GM23338 (cell line): ENCODE measurements around the gene FAM167B. TPM values are rescaled to one million over a fixed set of nuclear protein-coding genes. Genes with fewer than 3 reads are reported as not detected.

Source experiments
- ATAC-seq: fragments of 200-7000 bp; cut with Tn5 transposase; 3 replicates; pipeline ENCODE4 v1.9.1; 2020
- DNase-seq: peaks from one replicate; pipeline ENCODE4 v3.0.0-alpha.2; 2015; ENCODE audit warnings: low spot score
- H2AFZ ChIP-seq: fragments of 200-600 bp; sonication (generic); 2 replicates; pipeline ENCODE4 v1.8.0; 2016; ENCODE audit warnings: antibody characterized with exemption, mild to moderate bottlenecking, moderate library complexity
- H3F3A ChIP-seq: fragments of 200-600 bp; sonication (generic); replicated peaks from 2 replicates; pipeline ENCODE4 v1.8.0; 2017; ENCODE audit warnings: antibody characterized with exemption, mixed run types, low read depth
- H3K27ac ChIP-seq: fragments of 200-600 bp; sonication (generic); 2 replicates; pipeline ENCODE4 v1.6.1; 2016; ENCODE audit warnings: low read depth
- H3K27me3 ChIP-seq: fragments of 200-600 bp; sonication (generic); 2 replicates; pipeline ENCODE4 v1.8.0; 2016; ENCODE audit warnings: mild to moderate bottlenecking, mixed run types, moderate library complexity; ENCODE audit not compliant: insufficient read depth
- H3K36me3 ChIP-seq: fragments of 200-600 bp; sonication (generic); 2 replicates; pipeline ENCODE4 v1.8.0; 2016; ENCODE audit warnings: mild to moderate bottlenecking; ENCODE audit not compliant: insufficient read depth
- H3K4me1 ChIP-seq: fragments of 200-600 bp; sonication (generic); 2 replicates; pipeline ENCODE4 v1.8.0; 2016; ENCODE audit warnings: mild to moderate bottlenecking, moderate library complexity; ENCODE audit not compliant: insufficient read depth
- H3K4me2 ChIP-seq: fragments of 200-600 bp; sonication (generic); 2 replicates; pipeline ENCODE4 v1.7.1; 2017; ENCODE audit warnings: mixed run types
- H3K4me3 ChIP-seq: fragments of 200-600 bp; sonication (generic); 2 replicates; pipeline ENCODE4 v1.6.1; 2016; ENCODE audit warnings: mixed run types
- H3K79me2 ChIP-seq: fragments of 200-600 bp; sonication (generic); replicated peaks from 2 replicates; pipeline ENCODE4 v1.8.0; 2017; ENCODE audit warnings: mild to moderate bottlenecking; ENCODE audit not compliant: insufficient read depth
- H3K9me2 ChIP-seq: fragments of 200-600 bp; sonication (generic); 2 replicates; pipeline ENCODE4 v1.8.0; 2017; ENCODE audit not compliant: insufficient read depth
- H4K20me1 ChIP-seq: fragments of 200-600 bp; sonication (generic); replicated peaks from 2 replicates; pipeline ENCODE4 v1.8.0; 2017; ENCODE audit warnings: mild to moderate bottlenecking; ENCODE audit not compliant: insufficient read depth
- H3K27ac Mint-ChIP-seq: 2 replicates; pipeline ENCODE4 v1.8.0; 2020; ENCODE audit warnings: inconsistent platforms, mild to moderate bottlenecking, moderate library complexity, mixed read lengths
- H3K27me3 Mint-ChIP-seq: 3 replicates; pipeline ENCODE4 v1.8.0; 2022; ENCODE audit warnings: low read depth, mild to moderate bottlenecking, moderate library complexity, mixed read lengths, inconsistent platforms; ENCODE audit not compliant: insufficient read depth, poor library complexity
- H3K36me3 Mint-ChIP-seq: 3 replicates; pipeline ENCODE4 v1.8.0; 2021; ENCODE audit warnings: low read depth, mild to moderate bottlenecking, inconsistent platforms, moderate library complexity, mixed read lengths
- H3K4me1 Mint-ChIP-seq: 3 replicates; pipeline ENCODE4 v1.8.0; 2020; ENCODE audit warnings: mild to moderate bottlenecking, inconsistent platforms, mixed read lengths
- H3K4me3 Mint-ChIP-seq: 3 replicates; pipeline ENCODE4 v1.8.0; 2021; ENCODE audit warnings: moderate library complexity, mild to moderate bottlenecking, inconsistent platforms, mixed read lengths
- H3K9me3 Mint-ChIP-seq: 3 replicates; pipeline ENCODE4 v1.8.0; 2020; ENCODE audit warnings: moderate library complexity, mild to moderate bottlenecking, inconsistent platforms, mixed read lengths
- CREB1 ChIP-seq: fragments of 250-450 bp; sonication (Bioruptor Pico); IDR thresholded peaks from 2 replicates; pipeline ENCODE4 v1.5.0; 2020; ENCODE audit warnings: low read depth, mild to moderate bottlenecking, moderate library complexity
- CTCF ChIP-seq, 2 experiments: fragments of 200-600 bp in 1 of 2; sonication (generic) in 1 of 2; conservative IDR thresholded peaks; 2 replicates each; pipeline versions ENCODE4 v1.5.1 to v1.6.1; 2016 to 2017; ENCODE audit warnings: antibody characterized with exemption in 2 of 2, low read depth in 2 of 2, mild to moderate bottlenecking in 2 of 2, moderate library complexity in 1 of 2
- ETS1 ChIP-seq: IDR thresholded peaks from 2 replicates; pipeline ENCODE4 v1.6.1; 2016; ENCODE audit warnings: antibody characterized with exemption
- EZH2 ChIP-seq: fragments of 200-600 bp; sonication (generic); IDR thresholded peaks from one replicate; pipeline ENCODE4 v1.8.0; 2017; ENCODE audit warnings: antibody characterized with exemption, mild to moderate bottlenecking, low read depth; ENCODE audit not compliant: unreplicated experiment
- JUNB ChIP-seq: IDR thresholded peaks from one replicate; pipeline ENCODE4 v1.6.1; 2016; ENCODE audit warnings: antibody characterized with exemption; ENCODE audit not compliant: unreplicated experiment
- NANOG ChIP-seq: IDR thresholded peaks from 2 replicates; pipeline ENCODE4 v1.6.1; 2016; ENCODE audit warnings: antibody characterized with exemption, borderline replicate concordance
- STAT1 ChIP-seq: IDR thresholded peaks from one replicate; pipeline ENCODE4 v1.6.1; 2016; ENCODE audit warnings: antibody characterized with exemption; ENCODE audit not compliant: unreplicated experiment
- ZNF114 ChIP-seq: fragments of 250-450 bp; sonication (Bioruptor Pico); IDR thresholded peaks from 2 replicates; pipeline ENCODE4 v1.5.0; 2020; ENCODE audit warnings: mild to moderate bottlenecking, moderate library complexity
- ZNF462 ChIP-seq: fragments of 250-450 bp; sonication (Bioruptor Pico); IDR thresholded peaks from 2 replicates; pipeline ENCODE4 v1.5.0; 2020; ENCODE audit warnings: mild to moderate bottlenecking, moderate library complexity
- polyA plus RNA-seq: library from polyadenylated mRNA; unstranded; fragments of >200 nt; fragmentation: Nextera tagmentation; extraction: Ambion mirVana; gene quantifications from 2 replicates; pipeline ENCODE4 v1.2.1, GENCODE V29; 2016
- total RNA-seq: library from RNA; depleted of rRNA; stranded (reverse); fragments of >200 nt; shearing (Covaris generic); gene quantifications from 2 replicates; pipeline ENCODE4 v1.2.3, GENCODE V29; 2014

The FAM167B gene
- total and polyA plus RNA-seq, 2 experiments from 2014 or later = 0.31 to 2.2 TPM

- H3K36me3 ChIP-seq = peaks cover 16% of the 10 kb centered on the region
- Mint-ChIP-seq H3K27me3 (peaks cover 38% of the 10 kb centered on the region), H3K4me3 (peak overlapping the region; percentile 70), H3K9me3 (peaks cover 2% of the 10 kb centered on the region; the same call in 2 of the 3 replicates), H3K4me1 (peaks cover 42% of the 10 kb centered on the region), H3K36me3 (peaks cover 37% of the 10 kb centered on the region), H3K27ac (no peak overlapping the region)
- H4K20me1 ChIP-seq = peaks cover 4% of the 10 kb centered on the region
- TF ChIP-seq CREB1 (CRISPR knock-in tag) = no peak
- no peak overlapping the region for H3K27ac ChIP-seq
- H3K4me2 ChIP-seq = peak overlapping the region; percentile 96
- peaks cover 26% of the 10 kb centered on the region for H3K27me3 ChIP-seq
- H3F3A ChIP-seq = peaks cover 37% of the 10 kb centered on the region; the same call in 1 of the 2 replicates
- ATAC-seq (peak; percentile 9), DNase-seq (no peak)
- H3K79me2 ChIP-seq = no peaks in the 10 kb centered on the region
- no peaks in the 10 kb centered on the region for H3K9me2 ChIP-seq
- H3K4me1 ChIP-seq = peaks cover 30% of the 10 kb centered on the region
- H3K4me3 ChIP-seq = peak overlapping the region; percentile 69
- no peak overlapping the region for H2AFZ ChIP-seq
These were observed 47.3 kb upstream of the FAM167B start for GRCh38 chr1:32199717-32200072.

GRCh38 chr1:32200226-32201010 is 46.6 kb upstream of the FAM167B start, which contains the start of gene CCDC28B:
Gene CCDC28B, plus strand, starts transcription at chr1:32200595. Its CDS starts 1,341 bp downstream, at chr1:32201936.
- Histone ChIP-seq H3F3A (peaks cover 37% of the 10 kb centered on the region; the same call in 1 of the 2 replicates), H3K4me3 (peak within 1 kb of the TSS; percentile 69), H3K4me2 (peak within 1 kb of the TSS; percentile 96), H3K27me3 (peaks cover 28% of the 10 kb centered on the region), H3K9me2 (no peaks in the 10 kb centered on the region), H3K36me3 (peaks cover 14% of the 10 kb centered on the region), H3K4me1 (peaks cover 32% of the 10 kb centered on the region), H3K27ac (peak within 1 kb of the TSS; percentile 8; the same call in 1 of the 2 replicates), H4K20me1 (peaks cover 4% of the 10 kb centered on the region; the same call in 1 of the 2 replicates), H3K79me2 (no peaks in the 10 kb centered on the region), H2AFZ (peak within 1 kb of the TSS; percentile 74)
- DNase-seq = peak; percentile 92
- H3K9me3 Mint-ChIP-seq = peaks cover 2% of the 10 kb centered on the region; the same call in 2 of the 3 replicates
- peaks cover 41% of the 10 kb centered on the region for H3K27me3 Mint-ChIP-seq
- peaks cover 42% of the 10 kb centered on the region for H3K4me1 Mint-ChIP-seq
- peak; percentile 72 for ATAC-seq
- peak within 1 kb of the TSS; percentile 70 for H3K4me3 Mint-ChIP-seq
- peaks cover 30% of the 10 kb centered on the region for H3K36me3 Mint-ChIP-seq
- peak within 1 kb of the TSS; percentile 85 for H3K27ac Mint-ChIP-seq
- TF ChIP-seq NANOG (no peak), CREB1 (CRISPR knock-in tag) (peak; percentile 83), ZNF114 (CRISPR knock-in tag) (no peak), STAT1 (no peak), JUNB (no peak), ETS1 (no peak), CTCF (conservative IDR thresholded peaks at IDR 0.05; ENCODE audit: low read depth in 2 of 2) (no peak), EZH2 (no peak), ZNF462 (CRISPR knock-in tag) (no peak)
